DLD1 (cell line): ENCODE results near the gene SLC2A5.

Experiments
- in situ Hi-C: cut with HindIII; loops from 2 replicates; pipeline ENCODE4 v1.10.0; 2017; ENCODE audit warnings: low sequenced_read_pairs

SLC2A5 gene

DNA sequence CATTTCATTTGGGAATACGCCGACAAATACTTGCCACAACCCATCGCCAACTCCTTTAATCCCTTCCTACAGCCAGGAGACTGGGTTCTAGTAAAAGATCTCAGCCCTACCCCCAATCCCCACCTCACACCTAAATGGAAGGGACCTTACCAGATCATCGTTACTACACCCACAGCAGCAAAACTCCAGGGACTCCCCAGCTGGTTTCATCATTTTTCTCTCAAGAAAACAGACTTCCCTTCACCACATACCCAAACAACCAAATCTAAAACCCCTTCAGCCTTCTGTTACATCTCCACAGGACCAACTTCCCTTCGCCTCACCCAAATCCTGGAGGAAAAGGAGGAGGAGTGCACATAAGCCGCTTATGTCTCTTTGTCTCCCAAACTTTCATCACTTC, 23.7 kb upstream of the SLC2A5 start:
- in situ Hi-C loops = no loop called here

DNA sequence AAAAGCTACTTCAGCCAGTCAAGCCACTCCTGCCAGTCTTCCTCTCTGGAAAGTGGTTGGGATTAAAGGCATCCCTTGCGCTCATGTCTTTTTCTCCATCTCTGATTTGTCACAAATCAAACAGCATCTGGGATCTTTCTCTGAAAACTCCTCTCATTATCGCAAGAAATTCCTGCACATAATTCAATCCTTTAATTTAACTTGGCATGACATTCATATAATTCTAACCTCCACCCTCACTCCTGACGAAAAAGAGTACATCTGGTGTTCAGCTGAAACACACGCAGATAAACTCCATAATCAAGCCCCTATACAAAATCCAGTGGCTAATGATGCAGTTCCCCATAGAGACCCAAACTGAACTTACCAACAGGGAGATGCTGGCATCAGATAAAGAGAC, 19.4 kb upstream of the SLC2A5 start:
- in situ Hi-C loops = no loop called here

DNA sequence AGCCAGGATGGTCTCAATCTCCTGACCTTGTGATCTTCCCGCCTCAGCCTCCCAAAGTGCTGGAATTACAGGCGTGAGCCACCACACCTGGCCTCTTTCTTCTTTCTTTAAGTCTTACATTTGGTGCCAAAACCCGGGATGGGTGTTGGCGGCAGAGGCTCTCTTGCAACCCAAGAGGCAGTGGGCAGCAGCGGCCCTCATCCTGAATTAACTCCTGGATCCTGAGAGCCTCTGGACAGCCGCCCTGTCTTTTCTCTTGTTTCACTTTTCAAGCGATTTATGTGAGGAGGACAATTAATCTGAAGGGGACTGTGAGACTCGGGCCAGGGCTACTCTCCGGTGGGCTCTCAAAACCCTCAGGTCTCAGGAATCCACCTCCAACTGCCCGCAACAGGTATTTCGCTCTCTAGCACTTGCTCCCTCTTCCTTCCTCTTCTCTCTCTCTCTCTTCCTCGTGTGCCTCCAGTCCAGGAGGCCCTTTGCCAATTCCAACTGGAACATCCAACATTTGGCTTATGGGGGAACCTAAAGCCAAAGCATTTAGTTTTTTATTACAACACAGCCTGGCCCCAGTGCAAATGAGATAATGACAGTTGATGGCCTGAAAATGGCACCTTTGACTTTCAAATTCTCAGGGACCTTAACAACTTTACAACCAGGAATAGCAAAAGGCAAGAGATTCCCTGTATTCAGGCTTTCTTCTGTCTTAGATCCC, 18.1 kb upstream of the SLC2A5 start:
- in situ Hi-C loops = no loop called here

DNA sequence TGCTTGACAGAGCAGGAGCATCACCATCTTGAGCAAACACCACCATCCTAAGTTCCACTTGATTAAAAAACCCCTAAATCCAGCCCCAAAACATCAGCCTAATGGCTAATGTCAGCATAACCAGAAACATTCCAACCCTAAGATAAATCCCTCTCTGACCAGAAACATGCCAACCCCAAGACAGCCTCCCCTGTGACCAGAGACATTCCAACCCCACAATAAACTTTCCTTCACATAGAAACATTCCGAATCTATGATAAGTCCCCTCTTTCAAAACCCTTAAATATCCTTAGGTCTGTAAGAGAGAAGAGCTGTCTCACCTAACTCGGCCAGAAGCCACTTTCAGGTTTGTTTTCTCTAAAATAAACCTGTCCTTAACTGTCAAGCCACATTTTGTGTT, 17.4 kb upstream of the SLC2A5 start:
- in situ Hi-C loops = no loop called here

DNA sequence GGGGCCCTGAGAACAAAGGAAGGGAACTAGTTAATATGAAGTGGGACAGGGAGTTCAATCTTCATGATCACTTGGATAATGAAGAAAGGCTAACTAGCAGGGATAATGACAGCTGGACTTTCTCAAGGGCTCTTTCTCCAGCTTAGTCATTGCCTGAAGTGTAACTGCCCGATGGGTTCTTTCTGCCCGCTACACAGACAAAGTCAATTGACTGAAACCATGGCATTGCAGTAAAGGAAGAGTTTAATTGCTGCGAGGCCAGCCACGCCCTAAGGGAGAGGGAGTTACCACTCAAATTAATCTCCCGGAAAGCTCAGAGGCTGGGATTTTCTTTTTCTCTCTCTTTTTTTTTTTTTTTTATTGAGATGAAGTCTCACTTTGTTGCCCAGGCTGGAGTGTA, 16.6 kb upstream of the SLC2A5 start:
- in situ Hi-C loops = no loop called here

DNA sequence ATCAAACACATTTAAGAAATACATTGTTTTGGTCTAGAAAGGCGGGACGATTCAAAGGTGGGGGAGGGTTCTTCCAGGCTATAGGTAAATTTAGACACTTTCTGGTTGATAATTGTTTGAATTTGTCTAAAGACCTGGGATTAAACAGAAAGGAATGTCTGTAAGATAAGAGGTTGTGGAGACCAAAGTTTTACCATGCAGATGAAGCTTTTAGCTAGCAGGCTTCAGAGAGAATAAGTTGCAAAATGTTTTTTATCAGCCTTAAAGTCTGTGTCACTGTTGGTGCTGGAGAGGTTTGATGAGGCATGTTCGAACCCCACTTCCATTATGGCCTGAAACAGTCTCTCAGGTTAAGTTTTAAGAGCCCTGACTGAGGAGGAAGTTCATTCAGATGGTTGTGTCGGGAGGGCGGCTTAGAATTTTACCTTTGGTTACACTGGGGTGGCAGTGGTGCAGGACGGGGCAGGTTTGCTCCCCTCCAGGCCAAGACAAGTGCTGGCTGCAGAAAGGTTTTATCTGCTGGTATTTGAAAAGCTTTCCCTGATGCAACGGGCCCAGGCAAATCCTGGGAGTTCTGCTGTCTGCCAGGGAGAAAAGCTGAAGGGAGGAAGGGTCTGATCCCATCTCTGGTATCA, 16.0 kb upstream of the SLC2A5 start:
- in situ Hi-C loops = no loop called here

DNA sequence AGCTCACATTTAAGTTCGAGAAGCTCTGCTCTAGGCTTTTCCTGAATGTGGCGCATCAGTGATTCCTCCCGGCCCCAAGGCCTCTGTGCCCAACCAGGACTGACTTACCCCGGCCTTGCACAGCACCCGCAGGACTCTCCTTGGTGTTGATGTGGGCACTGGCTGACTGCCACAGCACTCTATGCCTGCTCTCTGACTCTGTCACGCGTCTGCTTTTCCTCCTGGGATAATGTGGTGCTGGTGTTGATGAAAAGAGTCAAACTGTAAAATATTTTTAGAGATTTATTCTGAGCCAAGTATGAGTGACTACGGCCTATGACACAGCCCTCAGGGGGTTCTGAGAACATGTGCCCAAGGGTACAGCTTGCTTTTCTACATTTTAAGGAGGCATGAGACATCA, 15.5 kb upstream of the SLC2A5 start:
- in situ Hi-C loops = no loop called here

DNA sequence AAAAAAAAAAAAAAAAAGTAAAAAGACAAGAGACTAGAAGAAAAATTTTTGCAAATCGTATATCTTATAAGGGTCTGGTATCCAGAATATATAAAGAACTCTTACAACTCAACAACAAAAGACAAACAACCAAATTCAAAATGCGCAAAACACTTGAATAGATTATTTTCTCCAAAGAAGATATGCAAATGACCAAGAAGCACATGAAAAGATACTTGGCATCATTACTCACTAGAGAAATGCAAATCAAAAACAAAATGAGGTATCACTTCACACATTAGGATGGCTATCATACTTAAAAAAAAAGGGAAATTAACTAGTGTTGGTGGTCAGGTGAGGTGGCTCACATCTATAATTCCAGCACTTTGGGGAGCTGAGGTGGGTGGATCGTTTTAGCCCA, 12.0 kb upstream of the SLC2A5 start:
- in situ Hi-C loops = no loop called here

DNA sequence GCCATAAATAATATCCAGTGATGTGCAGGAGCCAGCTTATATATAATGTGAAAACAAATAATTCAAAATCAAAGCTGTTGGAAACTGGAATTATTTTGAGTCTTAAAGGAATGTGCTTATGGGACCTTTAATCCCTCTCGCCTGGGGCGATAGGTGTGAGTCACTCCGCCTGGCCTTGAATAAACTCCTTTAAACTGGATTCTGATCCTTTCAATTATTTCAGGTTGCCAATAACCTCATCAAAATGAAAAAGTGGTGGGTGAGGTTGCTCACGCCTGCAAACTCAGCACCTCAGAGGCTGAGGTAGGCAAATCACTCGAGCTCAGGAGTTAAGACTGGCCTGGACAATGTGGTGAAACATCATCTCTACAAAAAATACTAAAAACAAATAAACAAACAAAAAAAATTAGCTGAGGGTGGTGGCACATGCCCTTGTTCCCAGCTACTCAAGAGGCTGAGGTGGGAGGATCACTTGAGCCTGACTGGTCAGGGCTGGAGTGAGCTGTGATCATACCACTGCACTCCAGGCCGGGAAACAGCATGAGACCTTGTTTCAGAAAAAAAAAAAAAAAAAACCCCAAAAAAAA, 11.4 kb upstream of the SLC2A5 start:
- in situ Hi-C loops = no loop called here

DNA sequence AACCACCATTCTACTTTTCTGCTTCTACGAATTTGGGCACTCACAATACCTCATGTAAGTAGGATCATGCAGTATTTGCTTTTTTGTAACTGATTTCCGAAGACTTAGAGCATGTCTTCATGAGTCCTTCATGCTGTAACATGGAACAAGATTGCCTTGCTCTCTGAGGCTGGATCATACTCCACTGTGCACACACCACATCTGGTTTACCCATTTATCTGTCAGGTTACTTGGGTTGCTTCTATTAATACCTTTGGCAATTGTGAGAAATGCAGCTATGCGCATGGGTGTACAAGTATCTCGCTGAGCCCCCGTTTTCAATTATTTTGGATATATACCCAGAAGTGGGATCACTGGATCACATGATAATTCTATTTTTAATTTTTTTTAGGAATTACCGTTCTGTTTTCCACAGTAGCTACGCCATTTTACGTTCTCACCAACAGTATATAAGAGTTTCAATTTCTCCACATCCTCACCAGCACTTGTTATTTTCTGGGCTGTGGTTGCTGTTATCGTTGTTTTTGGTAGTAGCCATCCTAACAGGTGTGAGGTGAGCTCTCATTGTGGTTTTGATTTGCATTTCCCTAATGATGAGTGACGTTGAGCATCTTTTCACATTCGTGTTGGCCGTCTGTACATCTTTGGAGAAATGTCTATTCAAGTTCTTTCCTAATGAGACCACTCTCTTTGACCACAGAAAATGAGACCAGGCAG, 10.7 kb upstream of the SLC2A5 start:
- in situ Hi-C loops = no loop called here

DNA sequence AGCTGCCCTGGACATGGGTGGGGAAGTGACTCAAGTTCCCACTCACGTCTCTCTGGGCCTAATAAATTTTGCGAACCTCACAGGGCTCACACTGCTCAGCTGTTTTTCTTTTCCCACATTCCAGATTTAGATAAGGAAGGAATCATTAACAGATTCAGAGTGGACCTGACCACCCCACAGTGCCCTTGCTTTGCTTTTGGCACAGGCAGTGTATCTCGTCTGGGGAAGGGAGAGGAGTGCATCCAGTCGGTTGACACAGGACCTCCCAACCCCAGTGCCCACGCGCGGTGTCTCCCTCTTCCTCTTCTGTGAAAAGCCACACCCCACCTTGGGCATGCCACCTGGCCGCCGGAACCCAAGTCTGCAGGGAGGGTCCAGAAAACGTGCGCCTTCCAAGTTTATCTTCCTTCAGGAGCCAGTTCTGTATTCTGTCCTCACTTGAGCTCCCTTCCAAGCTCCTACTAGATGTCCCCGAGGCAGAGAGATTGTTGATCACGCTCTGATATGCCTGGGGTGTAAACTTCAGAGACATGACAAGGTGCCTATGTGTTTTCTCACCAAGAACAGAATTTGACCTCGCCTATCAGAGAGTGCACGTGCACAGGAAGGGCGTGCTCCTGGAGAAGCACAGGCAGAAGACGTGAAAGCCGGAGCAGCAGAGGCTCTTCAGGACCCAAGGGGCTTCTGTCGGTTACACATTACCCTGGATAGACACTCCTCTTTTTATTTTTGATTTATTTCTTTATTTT, 9.5 kb upstream of the SLC2A5 start:
- in situ Hi-C loops = no loop called here

DNA sequence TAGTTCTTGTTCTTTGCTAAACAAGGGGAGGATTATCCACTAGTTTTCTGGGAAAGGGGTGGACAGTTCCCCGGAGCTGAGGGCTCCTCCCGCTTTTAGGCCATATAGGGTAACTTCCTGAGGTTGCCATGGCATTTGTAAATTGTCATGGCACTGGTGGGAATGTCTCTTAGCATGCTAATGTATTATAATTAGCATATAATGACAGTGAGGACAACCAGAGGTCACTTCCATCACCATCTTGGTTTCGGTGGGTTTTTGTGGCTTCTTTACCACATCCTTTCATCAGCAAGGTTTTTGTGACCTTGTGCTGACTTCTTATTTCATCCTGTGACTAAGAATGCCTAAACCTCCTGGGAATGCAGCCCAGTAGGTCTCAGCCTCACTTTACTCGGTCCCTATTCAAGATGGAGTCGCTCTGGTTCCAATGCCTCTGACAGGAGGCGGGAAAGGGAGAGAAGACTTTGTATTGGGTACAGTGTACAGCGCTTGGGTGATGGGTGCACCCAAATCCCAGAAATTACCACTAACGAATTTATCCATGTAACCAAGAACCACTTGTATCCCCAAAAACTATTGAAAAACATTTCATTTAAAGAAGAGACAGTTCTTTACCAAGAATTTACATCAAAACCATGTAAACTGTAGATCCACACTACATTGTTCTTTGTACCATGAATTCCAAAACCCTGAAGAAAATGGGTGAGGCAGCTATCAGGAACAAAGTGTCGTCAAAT, 8.7 kb upstream of the SLC2A5 start:
- in situ Hi-C loops = no loop called here

DNA sequence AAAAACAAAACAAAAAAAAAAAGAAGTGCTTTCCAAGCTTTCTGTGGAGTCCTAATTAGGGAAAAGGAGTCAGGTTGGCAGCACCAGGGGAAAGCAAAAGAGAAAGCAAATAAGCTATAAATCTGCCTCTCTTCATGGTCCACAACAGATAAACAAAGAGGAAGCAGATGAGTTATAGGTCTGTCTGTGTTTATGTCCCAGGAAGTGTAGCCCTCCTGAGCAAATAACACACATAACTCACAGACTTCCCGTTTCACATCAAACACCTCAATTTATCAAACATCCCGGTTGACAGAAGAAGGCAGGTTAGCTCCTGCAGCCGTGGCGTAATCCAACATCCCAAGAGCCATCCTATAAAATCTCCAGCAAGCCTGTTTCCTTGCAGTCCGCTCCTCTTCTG, 5.6 kb upstream of the SLC2A5 start:
- in situ Hi-C loops = no loop called here

DNA sequence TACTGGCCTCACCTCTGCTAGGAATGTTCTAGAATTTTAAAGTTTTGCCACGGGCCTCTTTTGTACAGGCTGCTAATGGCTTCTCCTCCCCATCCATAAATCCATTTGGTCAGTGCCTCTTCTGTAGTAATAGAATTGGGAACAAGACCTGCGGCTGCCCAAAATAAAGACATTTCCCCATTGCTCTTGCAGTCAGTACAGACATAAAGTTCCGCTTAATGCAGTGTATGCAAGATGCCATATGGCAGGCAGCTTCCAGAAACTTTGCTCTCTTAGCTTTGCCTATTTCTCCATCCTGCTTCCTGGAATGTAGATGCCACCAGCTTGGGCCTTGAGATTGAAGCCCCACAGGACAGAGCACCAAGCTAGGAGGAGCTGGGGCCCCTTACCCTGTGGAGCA, 3.7 kb upstream of the SLC2A5 start:
- in situ Hi-C loops = no loop called here

DNA sequence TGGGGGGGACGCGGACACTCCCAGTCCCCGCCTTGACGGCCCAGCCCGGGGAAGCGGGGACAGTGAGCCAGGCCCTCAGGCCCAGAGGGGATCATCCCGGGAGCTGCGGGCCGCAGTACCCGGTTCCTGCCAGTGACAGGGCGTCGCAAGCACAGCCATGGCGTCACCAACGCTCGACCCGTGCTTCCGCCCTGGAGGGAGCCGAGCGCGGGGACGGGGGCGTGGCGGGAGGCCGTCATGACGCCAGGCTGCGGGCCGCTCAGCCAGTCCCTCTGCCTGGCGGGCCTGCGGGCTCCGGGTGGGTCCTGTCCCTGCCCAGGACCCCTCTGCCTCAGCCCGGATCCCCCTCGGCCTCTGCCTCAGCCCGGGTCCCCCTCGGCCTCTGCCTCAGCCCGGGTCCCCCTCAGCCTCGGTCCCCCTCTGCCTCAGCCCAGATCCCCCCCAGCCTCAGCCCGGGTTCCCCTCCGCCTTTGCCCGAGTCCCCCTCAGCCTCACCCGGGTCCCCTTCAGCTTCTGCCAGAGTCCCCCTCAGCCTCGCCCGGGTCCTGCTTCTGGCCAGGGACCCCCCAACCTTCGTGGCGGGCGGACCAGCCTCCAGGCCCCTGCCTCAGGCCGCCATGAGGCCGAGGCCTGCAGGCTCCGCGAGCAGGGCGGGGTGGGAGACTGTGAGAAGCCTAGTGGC, 2.3 kb upstream of the SLC2A5 start:
- in situ Hi-C loops = no loop called here

DNA sequence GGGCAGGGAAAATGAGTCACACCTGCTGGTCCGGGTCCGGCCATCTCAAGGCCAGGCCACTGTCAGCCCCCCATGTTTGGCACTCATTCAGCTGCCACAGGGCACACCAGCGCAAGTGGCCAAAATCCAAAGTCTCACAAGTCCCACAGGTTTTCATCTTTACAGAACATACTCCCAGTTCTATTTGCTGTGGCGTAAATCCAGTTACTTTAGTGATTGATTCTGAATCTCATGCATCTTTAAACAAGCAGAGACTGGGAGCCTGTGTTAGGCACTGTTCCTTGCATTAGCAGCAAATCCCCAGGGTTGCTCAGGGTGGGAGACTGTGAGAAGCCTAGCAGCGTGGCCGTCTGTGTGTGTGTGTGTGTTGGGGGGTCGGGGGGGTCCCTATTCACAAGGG, 1.1 kb upstream of the SLC2A5 start:
- in situ Hi-C loops = no loop called here

DNA sequence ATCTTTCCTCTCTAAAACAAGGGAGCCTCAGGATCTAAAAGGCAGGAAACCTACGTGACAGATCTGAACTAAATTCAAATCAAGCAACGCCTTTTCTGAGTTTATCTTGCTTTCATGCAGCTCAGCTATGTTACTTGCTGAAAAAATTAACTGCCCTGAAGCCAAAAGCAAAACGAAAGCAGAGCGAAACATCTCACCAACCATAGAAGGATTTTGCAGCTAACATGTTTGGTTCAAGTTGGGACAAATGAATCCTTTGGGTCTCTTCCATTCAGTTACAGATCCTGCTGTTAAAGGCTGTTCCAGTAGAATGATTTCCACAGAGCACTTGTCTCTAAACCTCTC, 482 bp downstream of the SLC2A5 start:
- in situ Hi-C loops = no loop called here

DNA sequence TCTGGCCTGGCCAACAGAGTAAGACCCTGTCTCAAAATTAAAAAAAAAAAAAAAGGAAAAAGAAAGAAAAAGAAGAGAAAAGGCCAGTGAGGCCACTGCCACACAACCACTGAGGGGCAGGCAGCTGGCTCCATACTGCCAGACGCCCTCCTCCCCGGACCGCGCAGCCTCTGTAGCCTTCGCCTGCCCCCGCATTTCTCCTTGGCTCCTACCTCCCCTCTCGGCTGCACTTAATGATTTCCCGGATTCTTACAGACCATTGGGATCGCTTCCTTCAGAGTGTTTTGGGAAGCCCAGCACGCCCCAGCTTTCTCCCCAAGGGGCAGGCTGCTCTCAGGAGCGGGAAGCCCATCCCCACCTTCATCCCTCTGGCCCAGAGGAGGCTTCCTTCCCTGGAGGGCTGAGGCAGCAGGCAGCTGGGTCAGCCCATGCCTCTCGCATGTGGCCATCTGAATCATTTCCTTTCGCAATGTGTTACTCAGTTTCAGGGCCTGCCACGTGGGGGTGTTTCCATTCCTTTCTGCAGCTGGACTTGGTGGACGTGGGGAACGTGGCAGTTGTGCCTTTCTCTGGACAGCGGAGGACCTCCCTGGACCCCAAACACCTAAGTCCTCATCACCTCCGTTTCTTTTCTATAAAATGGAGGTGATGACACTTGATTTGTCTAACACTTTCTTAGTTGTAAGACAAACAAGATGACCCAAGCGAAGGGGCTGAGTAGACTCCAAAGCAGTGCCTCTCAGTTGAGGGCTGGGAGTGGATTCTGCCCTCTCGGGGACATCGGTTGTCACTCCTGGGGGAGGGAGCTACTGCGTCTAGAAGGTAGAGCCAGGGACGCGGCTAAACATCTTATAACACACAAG, 2.3 kb downstream of the SLC2A5 start:
- in situ Hi-C loops = no loop called here

DNA sequence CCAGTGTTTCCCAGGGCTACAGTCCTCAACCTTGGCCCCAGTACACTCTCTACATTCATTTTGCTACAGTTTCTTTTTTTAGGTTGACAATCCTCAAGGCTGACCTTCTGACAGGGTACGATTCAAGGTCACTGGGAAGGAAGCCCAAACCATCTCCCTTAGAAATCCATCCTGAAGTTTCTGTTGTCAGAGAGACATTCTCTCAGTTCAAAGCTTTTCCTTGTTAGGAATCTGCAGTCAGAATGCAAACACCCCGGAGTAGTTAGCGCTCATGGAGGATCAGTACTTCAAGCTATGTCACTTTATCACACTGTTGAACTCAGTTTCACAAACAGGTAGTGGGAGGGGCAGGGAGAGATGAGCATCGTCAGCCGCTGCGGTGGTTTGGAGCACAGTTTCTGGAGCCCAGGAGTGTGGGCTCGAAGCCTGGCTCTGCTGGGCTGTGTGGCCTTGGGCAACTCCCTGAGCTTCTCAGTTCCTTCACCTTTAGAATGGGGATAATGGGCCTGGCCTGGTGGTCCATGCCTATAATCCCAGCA, 4.2 kb downstream of the SLC2A5 start:
- in situ Hi-C loops = no loop called here
